NCI-H345 (cell line): Measurements from ENCODE around the gene KDM4C.

Source experiments
- DNase-seq: peaks from one replicate; lab custom pipeline; 2025; lab: John Stamatoyannopoulos, UW

KDM4C gene

DNA sequence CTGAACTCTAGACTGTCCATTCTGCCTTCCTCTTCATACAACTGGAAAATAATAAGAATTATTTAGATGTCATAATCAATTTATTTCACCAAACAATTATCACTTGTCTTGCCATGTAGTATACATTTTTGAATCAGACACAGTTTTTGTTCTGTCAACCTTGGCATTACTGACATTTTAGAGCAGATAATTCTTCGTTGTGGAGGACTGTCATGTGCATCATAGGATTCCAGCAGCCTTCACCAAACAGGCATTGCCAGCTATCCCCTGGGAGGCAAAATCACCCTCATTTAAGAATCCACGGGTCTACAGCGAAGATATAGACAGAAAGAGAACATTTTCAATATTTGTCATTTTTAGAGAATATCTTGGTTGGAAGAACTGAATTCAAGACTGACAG is 293.9 kb downstream of the KDM4C start:
- DNase-seq, result no peak

DNA sequence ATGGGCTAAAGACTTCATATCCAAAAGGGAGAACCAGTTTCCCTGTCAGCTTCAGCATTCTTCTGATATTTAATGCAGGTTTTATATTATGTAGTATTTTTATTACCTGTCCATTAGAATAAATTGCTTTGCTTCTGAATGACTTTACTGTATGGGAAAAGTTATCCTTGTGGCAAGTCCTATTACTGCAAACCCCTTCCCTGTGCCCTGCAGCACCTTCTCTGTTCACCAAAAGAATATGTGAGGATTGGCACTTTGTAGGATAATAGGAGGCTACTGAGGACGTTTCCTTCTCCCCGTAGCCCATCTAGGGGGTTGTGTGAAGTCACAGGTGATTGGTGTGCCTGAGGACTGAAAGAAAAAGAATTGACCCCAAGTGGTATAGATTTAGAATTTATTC is 296.1 kb downstream of the KDM4C start:
- DNase-seq, result no peak

DNA sequence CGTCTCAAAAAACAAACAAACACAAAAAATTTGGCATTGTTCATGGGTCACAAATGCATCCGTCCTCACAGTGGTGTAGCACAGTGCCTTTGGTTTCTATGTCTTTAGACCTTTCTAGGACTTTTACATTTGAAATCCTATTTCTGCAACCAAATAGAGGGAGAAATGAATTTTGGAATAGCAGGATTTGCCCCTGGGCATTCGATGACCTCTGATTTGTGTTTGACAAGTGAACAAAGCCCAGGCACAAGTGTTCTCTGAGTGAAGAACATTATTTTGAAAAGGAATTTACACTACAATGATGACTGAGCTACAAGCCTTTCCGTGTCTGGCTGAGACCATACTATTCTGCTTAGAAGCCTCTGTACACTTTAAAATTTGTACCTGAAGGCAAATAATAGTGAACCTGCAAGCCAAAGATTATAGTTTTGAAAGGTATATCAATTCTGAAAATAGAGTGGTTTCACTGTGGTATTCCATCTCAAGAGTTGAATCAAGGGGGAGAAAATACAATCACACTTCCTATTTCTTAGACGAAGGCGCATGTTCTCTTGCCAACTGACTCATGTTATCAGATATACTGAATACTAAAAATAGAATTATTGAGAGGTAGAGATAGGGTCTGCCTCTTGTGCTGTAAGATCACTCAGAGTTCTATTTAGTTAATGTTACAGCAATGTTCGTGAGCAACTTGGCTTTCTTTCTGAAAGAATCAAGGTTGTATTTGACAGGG is 297.6 kb downstream of the KDM4C start:
- DNase-seq, result no peak

DNA sequence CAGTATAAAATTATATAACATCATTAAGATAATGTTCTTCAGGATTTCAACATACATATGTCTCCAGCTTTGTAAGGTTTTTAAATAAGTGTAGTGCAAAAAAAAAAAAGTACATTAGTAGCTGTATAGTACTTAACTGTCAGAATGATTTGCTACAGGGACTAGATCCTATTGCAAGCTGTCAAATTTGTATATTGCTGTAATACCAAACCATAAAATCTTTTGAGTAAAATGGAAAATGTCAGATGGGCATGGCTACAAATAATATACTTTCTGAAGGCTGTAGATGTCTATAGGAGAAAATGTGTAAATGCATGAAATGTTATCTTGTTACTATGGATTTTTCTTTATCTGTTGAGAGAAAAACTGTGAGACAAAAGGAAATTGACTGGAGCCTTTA is 298.5 kb downstream of the KDM4C start:
- no peak for DNase-seq

DNA sequence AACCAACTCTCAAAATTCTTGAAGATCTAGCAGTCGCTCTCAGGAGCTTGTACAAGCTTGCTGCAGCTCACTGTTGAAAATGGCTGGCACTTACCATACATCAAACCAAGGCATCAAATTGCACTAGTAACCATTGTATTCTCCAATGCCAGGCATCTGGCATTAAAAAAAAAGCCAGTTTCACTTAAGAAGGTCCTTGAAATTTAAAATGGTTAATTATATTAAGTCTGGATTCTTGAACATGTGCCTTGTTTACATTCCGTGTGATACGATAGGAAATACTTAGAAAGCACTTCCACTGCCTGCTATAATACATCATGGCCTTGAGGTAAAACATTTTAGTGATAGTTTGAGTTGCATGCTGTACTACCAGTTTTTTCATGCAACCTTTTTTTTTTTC is 300.7 kb downstream of the KDM4C start:
- DNase-seq, result no peak

DNA sequence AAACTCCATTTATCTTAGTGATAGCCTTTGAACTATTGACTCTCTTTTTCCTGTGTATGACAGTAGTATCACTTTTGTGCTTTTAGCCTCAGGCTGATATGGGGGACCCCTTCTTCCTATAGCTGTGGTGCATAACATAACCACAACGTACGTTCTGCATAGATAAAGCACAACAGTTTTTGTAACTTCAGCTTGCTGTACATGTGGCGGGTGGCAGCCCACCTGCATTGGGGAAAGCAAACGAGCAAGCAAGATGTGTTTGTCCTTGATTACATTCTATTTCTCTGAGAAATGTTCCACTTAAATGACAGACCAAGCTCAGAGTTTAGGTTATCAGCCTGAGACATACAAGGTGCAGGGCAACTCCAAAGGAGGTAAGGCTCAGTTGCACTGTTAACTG is 309.4 kb downstream of the KDM4C start:
- no peak for DNase-seq

DNA sequence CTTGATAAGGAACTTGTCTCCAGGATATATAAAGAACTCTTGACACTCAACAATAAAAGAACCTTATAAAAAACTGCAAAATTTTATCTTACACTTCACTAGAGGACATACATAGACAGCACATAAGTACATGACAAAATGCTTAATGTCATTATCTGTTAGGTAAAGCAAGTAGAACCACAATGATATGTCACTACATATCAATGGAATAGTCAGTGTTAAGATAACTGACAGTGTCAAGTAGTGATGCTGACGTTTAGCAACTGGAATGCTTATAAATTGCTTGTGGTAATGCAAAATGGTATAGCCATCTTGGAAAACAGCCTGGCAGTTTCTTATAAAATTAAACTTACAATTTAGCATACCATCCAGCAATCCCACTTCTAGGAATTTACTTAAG is 314.1 kb downstream of the KDM4C start:
- DNase-seq, result no peak

DNA sequence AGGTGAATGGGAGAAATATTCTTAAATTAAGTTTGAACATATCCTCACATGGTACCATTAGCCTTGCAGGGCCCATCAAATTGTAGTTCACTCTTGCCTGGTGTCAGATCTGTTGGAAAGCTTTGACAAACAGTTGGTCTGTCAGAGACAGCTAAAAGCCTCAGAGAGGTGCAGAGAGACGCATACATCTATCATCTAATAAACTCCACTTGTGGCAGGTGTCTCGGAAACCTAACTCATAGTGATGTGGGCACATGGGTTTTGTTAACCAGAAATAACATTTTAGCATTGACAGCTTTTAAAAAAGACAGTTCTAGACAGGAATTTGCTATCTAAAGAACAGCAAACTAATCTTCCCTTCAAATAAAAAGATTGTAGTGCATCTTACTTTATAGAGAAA is 315.9 kb downstream of the KDM4C start:
- no peak for DNase-seq

DNA sequence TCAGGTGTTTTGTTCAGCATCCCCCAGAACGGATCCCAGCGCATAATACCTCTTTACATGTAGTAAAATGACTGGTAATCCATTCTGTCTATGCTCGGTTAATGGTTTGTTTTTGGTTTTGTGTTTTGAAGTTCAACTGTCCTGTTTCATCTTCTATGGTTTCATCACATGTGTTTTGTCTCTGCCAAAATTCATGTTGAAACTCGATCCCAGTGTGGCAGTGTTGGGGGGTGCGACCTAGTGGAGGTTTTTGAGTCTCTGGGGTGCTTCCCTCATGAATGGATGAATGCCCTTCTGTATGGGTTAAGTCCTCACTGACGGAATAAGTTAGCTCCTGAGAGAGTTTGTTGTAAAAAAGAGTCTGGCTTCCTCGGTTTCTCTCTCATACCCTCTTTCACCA is 317.4 kb downstream of the KDM4C start:
- no peak for DNase-seq

DNA sequence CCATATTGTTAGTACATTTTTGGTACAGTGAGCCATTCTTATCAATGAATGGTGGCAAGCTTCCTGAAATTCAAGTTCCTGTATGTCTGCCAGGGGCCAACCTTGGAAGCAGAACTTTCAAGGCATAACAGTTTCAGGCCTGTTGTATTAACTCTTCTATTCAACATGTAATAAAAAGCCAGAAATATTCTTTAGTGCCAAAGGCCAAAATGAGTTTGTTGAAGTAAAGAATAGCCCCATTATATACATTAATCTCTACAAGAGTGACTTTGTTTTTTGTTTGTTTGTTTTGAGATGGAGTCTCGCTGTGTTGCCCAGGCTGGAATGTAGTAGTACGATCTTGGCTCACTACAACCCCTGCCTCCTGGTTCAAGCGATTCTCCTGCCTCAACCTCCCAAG is 321.3 kb downstream of the KDM4C start:
- DNase-seq, result no peak

DNA sequence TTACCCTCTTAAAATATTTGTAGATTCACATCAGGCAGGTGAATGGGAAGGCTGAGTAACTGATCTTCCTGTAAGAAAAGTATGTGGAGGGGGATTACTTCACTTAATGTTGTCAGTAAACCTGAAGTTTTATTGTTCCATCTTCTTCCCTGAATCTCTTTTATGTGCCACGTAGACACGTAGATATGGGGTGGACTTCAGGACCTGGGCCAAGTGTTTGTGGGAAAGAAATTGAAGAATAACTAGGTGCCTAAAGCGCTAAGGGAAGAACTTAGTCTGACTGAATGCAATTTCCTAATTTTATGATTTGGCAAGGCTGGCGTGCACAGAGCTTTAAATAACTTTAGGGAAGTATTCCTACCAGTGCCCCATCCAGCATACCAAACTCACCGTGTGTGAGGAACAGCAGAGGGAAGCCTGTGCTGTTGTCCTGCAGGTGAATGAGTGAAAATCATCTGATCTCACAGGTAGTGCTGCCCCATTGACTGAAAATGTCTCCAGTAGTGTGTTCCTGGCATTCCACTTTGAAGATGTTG is 323.4 kb downstream of the KDM4C start:
- DNase-seq, result no peak

DNA sequence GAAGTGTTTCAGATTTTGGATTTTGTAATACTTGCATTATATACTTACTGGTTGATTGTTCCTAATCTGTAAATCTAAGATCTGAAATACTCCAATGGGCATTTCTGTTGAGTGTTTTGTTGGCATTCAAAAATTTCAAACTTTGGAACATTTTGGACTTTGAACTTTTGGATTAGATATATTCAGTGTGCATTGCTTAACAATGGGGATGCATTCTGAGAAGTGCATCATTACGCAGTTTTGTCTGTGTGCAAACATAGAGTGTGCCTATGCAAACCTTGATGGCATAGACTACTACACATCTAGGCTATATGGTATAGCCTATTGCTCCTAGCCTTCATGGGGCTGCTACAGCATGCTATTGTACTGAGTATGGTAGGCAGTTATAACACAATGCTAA is 325.4 kb downstream of the KDM4C start:
- DNase-seq, result no peak

DNA sequence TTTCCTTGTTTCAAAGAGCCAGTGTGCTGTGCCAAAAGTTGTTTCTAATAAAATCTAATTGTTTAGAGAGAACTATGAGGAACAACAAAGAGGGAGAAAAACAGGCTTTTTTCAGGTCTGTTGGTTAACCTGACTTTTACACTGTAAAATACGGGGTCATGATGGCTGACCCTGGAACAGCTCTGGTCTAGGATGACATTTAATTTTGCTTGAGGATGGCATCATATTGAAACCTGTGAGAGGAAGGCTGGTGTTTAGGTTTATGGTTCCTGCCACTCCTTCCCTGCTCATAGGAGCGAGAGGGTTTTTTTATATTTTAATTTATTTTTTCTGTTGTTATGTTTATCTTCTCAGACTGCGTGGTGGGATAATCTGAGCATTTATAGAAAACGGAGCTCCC is 327.6 kb downstream of the KDM4C start:
- DNase-seq, result no peak

DNA sequence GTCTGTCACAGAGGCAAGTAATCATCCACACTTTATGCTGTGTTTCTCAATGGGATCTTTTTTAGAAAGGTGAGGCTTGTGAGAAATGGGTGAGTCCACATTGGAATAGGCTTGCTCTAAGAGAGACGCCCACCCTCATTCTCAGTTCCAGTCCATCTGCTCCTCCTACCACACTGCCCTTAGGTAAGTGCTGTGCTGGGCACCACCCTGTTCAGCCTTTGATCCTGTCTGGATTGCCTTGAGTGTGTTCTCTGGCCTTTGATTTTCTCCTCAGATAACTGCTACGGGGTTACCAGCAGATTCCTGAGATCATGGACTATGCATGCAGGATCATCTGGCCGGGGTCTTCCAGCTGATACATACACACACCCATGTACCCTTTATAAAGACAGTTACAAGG is 328.6 kb downstream of the KDM4C start:
- DNase-seq, result no peak

DNA sequence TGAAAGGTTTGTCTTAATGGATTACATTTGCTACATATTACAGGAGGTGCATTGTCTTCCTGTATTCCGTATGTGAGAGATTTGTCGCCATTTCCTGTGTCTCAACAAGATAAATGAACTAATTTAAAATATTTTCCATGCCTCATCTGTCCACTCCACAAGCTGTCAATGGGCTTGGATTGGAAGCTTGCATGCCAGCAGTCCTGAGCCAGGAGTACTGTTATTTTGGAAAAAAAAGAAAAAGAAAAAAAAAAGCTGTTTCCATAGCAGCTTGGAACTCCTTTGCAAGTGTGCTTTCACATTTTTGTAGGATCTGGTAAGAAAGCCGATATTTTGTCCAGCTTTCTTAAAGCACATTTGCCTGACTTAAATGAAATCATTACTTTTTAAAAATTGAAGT is 330.8 kb downstream of the KDM4C start:
- no peak for DNase-seq

DNA sequence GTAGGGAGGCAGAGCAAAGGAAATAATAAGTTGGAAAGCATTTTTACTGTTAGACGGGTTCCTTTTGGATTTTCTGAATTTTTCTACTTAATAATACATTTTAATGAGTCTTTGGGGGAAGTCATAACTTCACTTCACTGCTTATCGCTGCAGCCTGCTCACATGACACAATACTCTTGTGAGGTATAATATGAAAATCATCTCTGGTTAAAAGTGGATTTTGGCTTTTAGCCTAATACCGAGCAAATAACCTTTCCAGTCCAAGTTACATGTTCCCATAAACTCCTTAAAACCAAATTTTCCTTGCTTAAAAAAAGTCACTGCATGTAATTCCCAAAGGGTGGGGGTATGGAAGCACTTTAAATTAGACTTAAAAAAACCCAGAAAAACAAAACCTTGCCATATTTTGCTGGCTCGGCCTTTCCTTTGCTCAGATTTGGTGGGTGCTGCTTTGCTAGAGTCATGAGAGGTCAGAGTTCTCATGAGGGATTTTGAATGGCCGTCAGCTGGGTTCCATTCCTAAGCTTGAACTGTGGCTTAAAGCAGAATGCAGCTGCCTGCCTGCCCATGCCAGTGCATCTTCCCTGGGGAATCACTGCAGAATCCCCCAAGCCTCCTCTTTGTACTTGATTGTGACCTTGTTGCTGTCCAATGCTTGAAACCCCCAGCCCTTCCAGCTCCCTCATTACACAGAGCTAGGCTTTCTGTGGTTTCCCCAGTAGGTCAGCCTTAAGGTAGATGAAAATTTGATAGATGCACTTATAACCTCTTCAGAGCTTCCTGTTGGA is 331.8 kb downstream of the KDM4C start:
- no peak for DNase-seq

DNA sequence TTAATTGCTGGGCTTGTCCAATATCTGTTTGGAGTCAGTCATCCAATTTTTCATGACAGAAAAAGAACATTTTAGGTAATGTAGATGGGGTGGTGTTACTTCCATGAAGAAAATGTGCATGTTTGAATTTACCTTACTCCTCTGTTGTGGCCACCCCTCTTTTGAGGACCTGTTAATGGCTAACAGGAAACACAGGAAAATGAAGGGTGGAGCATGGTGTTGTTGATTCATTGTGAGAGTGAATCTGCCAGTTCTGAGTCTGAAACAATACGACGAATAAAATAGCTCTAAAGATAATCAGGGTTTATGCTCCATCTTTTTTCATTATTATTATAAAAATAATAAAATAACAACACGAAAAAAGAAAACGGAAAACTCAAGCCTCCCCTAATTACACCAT is 335.3 kb downstream of the KDM4C start:
- no peak for DNase-seq

DNA sequence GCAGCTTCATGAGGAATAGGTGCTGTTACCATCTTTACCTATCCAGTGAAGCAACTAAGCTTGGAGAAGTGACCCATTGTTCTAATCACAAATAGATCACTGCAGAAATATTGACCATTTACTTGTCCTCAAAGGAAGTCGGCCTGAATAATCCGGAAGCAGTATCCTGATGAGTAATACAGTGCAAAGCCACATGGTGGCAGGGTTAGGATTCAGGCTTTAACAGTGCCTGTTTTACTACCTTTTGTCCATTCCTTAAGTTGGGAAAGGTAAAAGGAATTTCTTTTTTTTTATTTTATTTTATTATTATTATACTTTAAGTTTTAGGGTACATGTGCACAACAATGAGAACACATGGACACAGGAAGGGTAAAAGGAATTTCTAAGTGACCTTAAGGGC is 336.3 kb downstream of the KDM4C start:
- DNase-seq, result no peak

DNA sequence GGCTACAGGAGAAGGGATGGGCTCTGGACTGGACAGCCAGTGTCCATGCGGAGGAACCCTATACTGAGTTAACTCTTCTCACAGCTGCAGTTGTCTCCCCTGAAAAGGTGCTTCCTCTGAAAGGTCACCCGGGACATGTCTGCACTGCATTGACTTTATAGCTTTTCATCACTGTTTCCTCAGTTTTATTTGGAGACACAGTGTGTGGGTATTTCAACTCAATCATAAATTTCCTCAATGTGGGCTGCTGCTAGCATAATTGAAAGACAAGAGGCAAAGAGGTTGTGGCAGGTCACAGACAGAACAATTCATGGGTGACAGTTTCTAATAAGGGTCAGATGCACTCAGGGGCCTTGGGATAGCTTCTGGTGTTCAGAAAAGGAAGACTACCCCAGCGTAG is 336.8 kb downstream of the KDM4C start:
- DNase-seq, result no peak

DNA sequence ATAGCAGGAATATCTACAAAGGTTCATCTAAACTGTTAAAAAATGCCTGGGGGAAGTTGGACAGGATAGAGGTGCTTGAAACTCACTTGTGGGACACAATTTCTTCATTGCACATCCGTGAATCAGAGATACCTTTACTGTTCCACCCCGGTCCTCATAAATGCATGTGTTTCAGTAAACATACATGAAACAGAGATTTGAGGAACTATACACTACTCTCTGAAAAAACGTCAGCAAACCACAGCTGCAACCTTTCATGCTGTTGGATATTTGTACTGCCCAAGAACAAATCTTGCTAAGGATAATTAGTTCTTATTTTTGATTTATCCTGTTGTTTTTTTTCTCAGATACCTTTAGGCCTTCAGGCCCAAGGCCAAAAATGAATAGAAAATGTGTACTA is 337.3 kb downstream of the KDM4C start:
- no peak for DNase-seq

DNA sequence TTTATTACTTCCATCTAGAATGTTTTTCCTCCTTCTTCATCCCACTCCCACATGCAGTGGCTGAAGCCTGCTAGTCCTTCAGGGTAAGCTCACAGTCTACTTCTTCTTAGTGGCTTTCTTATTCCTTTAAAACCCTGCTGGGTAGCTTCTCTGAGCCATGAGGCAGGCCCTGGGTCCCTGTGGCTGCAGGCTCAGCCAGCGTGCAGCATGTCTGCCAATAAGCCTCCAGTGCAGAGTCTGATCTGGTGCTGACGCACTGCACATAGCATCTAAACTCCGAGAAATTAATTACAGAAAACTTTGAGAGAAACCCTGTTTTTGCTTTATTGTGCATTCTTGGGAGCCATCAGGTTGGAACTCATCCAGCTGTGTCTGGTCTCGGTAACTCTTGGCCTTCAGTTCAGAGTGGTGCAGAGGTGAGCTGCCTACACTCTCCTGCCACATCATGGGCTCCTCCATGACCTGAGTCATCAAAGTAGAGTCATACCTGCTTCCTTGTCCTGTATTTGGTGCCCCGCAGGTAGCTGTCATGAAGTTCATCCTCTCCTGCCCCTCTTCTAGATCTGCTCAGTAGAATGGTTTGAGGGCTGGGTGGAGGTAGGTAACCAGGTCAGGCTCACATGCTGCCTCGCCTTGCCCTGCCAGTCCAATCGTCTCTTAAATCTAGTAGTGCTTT is 339.4 kb downstream of the KDM4C start:
- no peak for DNase-seq

DNA sequence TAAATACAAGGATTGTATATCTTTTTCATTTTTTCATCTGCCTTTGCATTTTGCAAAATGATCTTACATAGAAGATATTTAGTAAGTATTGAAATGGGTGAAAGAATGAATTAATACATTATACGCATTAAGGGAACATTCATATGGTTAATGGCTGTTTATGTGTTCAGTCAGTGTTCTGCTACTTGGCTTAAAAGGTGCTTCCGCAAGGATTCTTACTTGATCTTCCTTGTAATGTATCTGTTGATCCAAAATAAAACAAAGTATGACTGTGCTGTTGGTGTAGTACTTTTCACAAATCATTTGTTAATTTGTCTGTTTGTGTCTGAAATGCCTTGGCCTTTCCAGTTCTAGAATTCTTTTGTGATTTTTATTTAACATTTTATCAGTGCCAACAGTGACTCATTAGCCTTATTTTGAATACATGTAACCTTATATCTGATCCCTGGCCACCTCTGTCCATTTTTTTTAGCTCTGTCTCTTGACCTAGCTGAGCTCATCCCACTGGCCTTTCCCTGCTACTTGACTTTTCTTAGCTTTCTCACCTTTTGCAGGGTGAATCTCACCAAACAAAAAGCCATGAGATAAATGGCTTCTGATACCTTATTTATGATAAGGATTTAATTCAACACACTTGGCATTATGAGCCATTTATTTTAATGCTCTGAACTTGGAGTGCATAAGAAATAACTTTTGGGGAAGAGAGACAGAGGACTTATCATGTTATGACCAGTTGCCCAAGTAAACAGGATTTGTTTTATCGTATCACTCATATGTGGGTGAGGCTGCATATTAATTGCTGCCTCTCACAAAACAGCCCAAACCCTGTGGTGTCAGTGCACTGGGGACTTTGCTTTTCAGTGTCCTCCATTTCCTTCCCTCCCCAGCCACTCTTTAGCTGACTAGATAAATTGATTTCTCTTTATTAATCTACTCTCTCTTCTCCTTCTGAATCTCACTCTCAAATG is 340.3 kb downstream of the KDM4C start:
- no peak for DNase-seq
